GM23338 (cell line): Measurements from ENCODE around the gene CACNG7. TPM values are rescaled to one million over a fixed set of nuclear protein-coding genes. Genes with fewer than 3 reads are reported as not detected.

Experiments
- ATAC-seq: fragments of 200-7000 bp; cut with Tn5 transposase; 3 replicates; pipeline ENCODE4 v1.9.1; 2020
- DNase-seq: peaks from one replicate; pipeline ENCODE4 v3.0.0-alpha.2; 2015; ENCODE audit warnings: low spot score
- H2AFZ ChIP-seq: fragments of 200-600 bp; sonication (generic); 2 replicates; pipeline ENCODE4 v1.8.0; 2016; ENCODE audit warnings: antibody characterized with exemption, mild to moderate bottlenecking, moderate library complexity
- H3F3A ChIP-seq: fragments of 200-600 bp; sonication (generic); replicated peaks from 2 replicates; pipeline ENCODE4 v1.8.0; 2017; ENCODE audit warnings: antibody characterized with exemption, mixed run types, low read depth
- H3K27ac ChIP-seq: fragments of 200-600 bp; sonication (generic); 2 replicates; pipeline ENCODE4 v1.6.1; 2016; ENCODE audit warnings: low read depth
- H3K27me3 ChIP-seq: fragments of 200-600 bp; sonication (generic); 2 replicates; pipeline ENCODE4 v1.8.0; 2016; ENCODE audit warnings: mild to moderate bottlenecking, mixed run types, moderate library complexity; ENCODE audit not compliant: insufficient read depth
- H3K36me3 ChIP-seq: fragments of 200-600 bp; sonication (generic); 2 replicates; pipeline ENCODE4 v1.8.0; 2016; ENCODE audit warnings: mild to moderate bottlenecking; ENCODE audit not compliant: insufficient read depth
- H3K4me1 ChIP-seq: fragments of 200-600 bp; sonication (generic); 2 replicates; pipeline ENCODE4 v1.8.0; 2016; ENCODE audit warnings: mild to moderate bottlenecking, moderate library complexity; ENCODE audit not compliant: insufficient read depth
- H3K4me2 ChIP-seq: fragments of 200-600 bp; sonication (generic); 2 replicates; pipeline ENCODE4 v1.7.1; 2017; ENCODE audit warnings: mixed run types
- H3K4me3 ChIP-seq: fragments of 200-600 bp; sonication (generic); 2 replicates; pipeline ENCODE4 v1.6.1; 2016; ENCODE audit warnings: mixed run types
- H3K79me2 ChIP-seq: fragments of 200-600 bp; sonication (generic); replicated peaks from 2 replicates; pipeline ENCODE4 v1.8.0; 2017; ENCODE audit warnings: mild to moderate bottlenecking; ENCODE audit not compliant: insufficient read depth
- H3K9me2 ChIP-seq: fragments of 200-600 bp; sonication (generic); 2 replicates; pipeline ENCODE4 v1.8.0; 2017; ENCODE audit not compliant: insufficient read depth
- H4K20me1 ChIP-seq: fragments of 200-600 bp; sonication (generic); replicated peaks from 2 replicates; pipeline ENCODE4 v1.8.0; 2017; ENCODE audit warnings: mild to moderate bottlenecking; ENCODE audit not compliant: insufficient read depth
- H3K27ac Mint-ChIP-seq: 2 replicates; pipeline ENCODE4 v1.8.0; 2020; ENCODE audit warnings: inconsistent platforms, mild to moderate bottlenecking, moderate library complexity, mixed read lengths
- H3K27me3 Mint-ChIP-seq: 3 replicates; pipeline ENCODE4 v1.8.0; 2022; ENCODE audit warnings: low read depth, mild to moderate bottlenecking, moderate library complexity, mixed read lengths, inconsistent platforms; ENCODE audit not compliant: insufficient read depth, poor library complexity
- H3K36me3 Mint-ChIP-seq: 3 replicates; pipeline ENCODE4 v1.8.0; 2021; ENCODE audit warnings: low read depth, mild to moderate bottlenecking, inconsistent platforms, moderate library complexity, mixed read lengths
- H3K4me1 Mint-ChIP-seq: 3 replicates; pipeline ENCODE4 v1.8.0; 2020; ENCODE audit warnings: mild to moderate bottlenecking, inconsistent platforms, mixed read lengths
- H3K4me3 Mint-ChIP-seq: 3 replicates; pipeline ENCODE4 v1.8.0; 2021; ENCODE audit warnings: moderate library complexity, mild to moderate bottlenecking, inconsistent platforms, mixed read lengths
- H3K9me3 Mint-ChIP-seq: 3 replicates; pipeline ENCODE4 v1.8.0; 2020; ENCODE audit warnings: moderate library complexity, mild to moderate bottlenecking, inconsistent platforms, mixed read lengths
- CREB1 ChIP-seq: fragments of 250-450 bp; sonication (Bioruptor Pico); IDR thresholded peaks from 2 replicates; pipeline ENCODE4 v1.5.0; 2020; ENCODE audit warnings: low read depth, mild to moderate bottlenecking, moderate library complexity
- EZH2 ChIP-seq: fragments of 200-600 bp; sonication (generic); IDR thresholded peaks from one replicate; pipeline ENCODE4 v1.8.0; 2017; ENCODE audit warnings: antibody characterized with exemption, mild to moderate bottlenecking, low read depth; ENCODE audit not compliant: unreplicated experiment
- NANOG ChIP-seq: IDR thresholded peaks from 2 replicates; pipeline ENCODE4 v1.6.1; 2016; ENCODE audit warnings: antibody characterized with exemption, borderline replicate concordance
- STAT1 ChIP-seq: IDR thresholded peaks from one replicate; pipeline ENCODE4 v1.6.1; 2016; ENCODE audit warnings: antibody characterized with exemption; ENCODE audit not compliant: unreplicated experiment
- ZNF114 ChIP-seq: fragments of 250-450 bp; sonication (Bioruptor Pico); IDR thresholded peaks from 2 replicates; pipeline ENCODE4 v1.5.0; 2020; ENCODE audit warnings: mild to moderate bottlenecking, moderate library complexity
- polyA plus RNA-seq: library from polyadenylated mRNA; unstranded; fragments of >200 nt; fragmentation: Nextera tagmentation; extraction: Ambion mirVana; gene quantifications from 2 replicates; pipeline ENCODE4 v1.2.1, GENCODE V29; 2016
- total RNA-seq: library from RNA; depleted of rRNA; stranded (reverse); fragments of >200 nt; shearing (Covaris generic); gene quantifications from 2 replicates; pipeline ENCODE4 v1.2.3, GENCODE V29; 2014
- TF ChIP-seq, protein P1 (sequence below): IDR thresholded peaks from one replicate; pipeline ENCODE4 v1.6.1; 2018; ENCODE audit warnings: antibody characterized with exemption; ENCODE audit not compliant: unreplicated experiment
- TF ChIP-seq, protein P2 (sequence below): IDR thresholded peaks from 2 replicates; pipeline ENCODE4 v1.6.1; 2016; ENCODE audit warnings: antibody characterized with exemption
- TF ChIP-seq, protein P3 (sequence below), 2 experiments: fragments of 200-600 bp in 1 of 2; sonication (generic) in 1 of 2; conservative IDR thresholded peaks; 2 replicates each; pipeline versions ENCODE4 v1.5.1 to v1.6.1; 2016 to 2017; ENCODE audit warnings: antibody characterized with exemption in 2 of 2, low read depth in 2 of 2, mild to moderate bottlenecking in 2 of 2, moderate library complexity in 1 of 2
- TF ChIP-seq, protein P4 (sequence below): fragments of 250-450 bp; sonication (Bioruptor Pico); IDR thresholded peaks from 2 replicates; pipeline ENCODE4 v1.5.0; 2020; ENCODE audit warnings: mild to moderate bottlenecking, moderate library complexity

The CACNG7 gene
- total and polyA plus RNA-seq, 2 experiments from 2014 or later, result 9.8 to 15.6 TPM

DNA sequence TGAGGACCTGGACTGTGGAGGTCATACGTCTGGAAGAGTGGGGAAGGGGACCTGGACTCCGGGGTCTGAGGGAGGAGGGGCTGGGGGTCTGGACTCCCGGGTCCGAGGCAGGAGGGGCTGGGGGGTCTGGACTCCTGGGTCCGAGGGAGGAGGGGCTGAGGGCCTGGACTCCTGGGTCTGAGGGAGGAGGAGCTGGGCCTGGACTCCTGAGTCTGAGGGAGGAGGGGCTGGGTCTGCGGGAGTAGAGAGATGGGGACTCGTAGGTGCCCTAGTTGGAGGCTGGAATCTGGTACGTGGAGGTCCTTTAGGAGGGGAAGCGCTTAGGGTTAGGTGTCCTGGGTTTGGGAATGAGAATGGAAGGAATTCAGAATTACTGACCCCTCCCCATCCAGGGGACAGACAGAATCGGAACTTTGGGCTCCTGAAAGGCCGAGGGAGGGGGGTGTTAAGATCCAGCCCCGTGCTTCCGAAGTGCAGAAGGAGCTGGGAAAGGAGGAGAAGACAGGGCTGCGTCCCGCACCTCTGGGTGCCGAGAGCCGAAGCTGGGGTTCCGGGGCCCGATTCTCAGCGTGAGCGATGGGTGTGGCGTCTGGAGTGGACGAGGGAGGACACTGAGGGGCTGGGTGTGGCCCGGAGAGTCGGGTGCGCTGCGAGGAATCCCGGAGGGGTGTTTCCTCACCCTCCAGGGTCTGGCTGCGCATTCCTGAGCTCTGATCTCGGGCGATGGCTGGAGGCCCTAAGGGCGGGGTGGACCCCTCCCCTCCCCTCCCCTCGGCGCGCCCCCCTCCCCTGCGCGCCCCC is 40.8 kb upstream of the CACNG7 start:
- no peaks in the 10 kb centered on the region for H3K9me3 Mint-ChIP-seq
- ATAC-seq, result peak; percentile 7
- Histone ChIP-seq H3K9me2 (no peaks in the 10 kb centered on the region), H3K4me1 (peaks cover 27% of the 10 kb centered on the region), H3K27ac (peak overlapping the region; percentile 98), H3F3A (peaks cover 28% of the 10 kb centered on the region), H3K36me3 (peaks cover 10% of the 10 kb centered on the region; the same call in 1 of the 2 replicates), H3K4me2 (peak overlapping the region; percentile 100), H3K4me3 (peak overlapping the region; percentile 99), H4K20me1 (peaks cover 5% of the 10 kb centered on the region), H3K79me2 (peaks cover 28% of the 10 kb centered on the region), H3K27me3 (no peaks in the 10 kb centered on the region), H2AFZ (no peak overlapping the region)
- peak; percentile 75 for DNase-seq
- TF ChIP-seq NANOG, result no peak
- TF ChIP-seq, protein P1, sequence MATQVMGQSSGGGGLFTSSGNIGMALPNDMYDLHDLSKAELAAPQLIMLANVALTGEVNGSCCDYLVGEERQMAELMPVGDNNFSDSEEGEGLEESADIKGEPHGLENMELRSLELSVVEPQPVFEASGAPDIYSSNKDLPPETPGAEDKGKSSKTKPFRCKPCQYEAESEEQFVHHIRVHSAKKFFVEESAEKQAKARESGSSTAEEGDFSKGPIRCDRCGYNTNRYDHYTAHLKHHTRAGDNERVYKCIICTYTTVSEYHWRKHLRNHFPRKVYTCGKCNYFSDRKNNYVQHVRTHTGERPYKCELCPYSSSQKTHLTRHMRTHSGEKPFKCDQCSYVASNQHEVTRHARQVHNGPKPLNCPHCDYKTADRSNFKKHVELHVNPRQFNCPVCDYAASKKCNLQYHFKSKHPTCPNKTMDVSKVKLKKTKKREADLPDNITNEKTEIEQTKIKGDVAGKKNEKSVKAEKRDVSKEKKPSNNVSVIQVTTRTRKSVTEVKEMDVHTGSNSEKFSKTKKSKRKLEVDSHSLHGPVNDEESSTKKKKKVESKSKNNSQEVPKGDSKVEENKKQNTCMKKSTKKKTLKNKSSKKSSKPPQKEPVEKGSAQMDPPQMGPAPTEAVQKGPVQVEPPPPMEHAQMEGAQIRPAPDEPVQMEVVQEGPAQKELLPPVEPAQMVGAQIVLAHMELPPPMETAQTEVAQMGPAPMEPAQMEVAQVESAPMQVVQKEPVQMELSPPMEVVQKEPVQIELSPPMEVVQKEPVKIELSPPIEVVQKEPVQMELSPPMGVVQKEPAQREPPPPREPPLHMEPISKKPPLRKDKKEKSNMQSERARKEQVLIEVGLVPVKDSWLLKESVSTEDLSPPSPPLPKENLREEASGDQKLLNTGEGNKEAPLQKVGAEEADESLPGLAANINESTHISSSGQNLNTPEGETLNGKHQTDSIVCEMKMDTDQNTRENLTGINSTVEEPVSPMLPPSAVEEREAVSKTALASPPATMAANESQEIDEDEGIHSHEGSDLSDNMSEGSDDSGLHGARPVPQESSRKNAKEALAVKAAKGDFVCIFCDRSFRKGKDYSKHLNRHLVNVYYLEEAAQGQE, result no peak
- TF ChIP-seq, protein P2, sequence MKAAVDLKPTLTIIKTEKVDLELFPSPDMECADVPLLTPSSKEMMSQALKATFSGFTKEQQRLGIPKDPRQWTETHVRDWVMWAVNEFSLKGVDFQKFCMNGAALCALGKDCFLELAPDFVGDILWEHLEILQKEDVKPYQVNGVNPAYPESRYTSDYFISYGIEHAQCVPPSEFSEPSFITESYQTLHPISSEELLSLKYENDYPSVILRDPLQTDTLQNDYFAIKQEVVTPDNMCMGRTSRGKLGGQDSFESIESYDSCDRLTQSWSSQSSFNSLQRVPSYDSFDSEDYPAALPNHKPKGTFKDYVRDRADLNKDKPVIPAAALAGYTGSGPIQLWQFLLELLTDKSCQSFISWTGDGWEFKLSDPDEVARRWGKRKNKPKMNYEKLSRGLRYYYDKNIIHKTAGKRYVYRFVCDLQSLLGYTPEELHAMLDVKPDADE, result no peak
- TF ChIP-seq, protein P3, sequence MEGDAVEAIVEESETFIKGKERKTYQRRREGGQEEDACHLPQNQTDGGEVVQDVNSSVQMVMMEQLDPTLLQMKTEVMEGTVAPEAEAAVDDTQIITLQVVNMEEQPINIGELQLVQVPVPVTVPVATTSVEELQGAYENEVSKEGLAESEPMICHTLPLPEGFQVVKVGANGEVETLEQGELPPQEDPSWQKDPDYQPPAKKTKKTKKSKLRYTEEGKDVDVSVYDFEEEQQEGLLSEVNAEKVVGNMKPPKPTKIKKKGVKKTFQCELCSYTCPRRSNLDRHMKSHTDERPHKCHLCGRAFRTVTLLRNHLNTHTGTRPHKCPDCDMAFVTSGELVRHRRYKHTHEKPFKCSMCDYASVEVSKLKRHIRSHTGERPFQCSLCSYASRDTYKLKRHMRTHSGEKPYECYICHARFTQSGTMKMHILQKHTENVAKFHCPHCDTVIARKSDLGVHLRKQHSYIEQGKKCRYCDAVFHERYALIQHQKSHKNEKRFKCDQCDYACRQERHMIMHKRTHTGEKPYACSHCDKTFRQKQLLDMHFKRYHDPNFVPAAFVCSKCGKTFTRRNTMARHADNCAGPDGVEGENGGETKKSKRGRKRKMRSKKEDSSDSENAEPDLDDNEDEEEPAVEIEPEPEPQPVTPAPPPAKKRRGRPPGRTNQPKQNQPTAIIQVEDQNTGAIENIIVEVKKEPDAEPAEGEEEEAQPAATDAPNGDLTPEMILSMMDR (conservative IDR thresholded peaks at IDR 0.05; ENCODE audit: low read depth in 2 of 2), result no peak
- TF ChIP-seq ZNF114, result no peak
- TF ChIP-seq STAT1, result no peak
- TF ChIP-seq, protein P4, sequence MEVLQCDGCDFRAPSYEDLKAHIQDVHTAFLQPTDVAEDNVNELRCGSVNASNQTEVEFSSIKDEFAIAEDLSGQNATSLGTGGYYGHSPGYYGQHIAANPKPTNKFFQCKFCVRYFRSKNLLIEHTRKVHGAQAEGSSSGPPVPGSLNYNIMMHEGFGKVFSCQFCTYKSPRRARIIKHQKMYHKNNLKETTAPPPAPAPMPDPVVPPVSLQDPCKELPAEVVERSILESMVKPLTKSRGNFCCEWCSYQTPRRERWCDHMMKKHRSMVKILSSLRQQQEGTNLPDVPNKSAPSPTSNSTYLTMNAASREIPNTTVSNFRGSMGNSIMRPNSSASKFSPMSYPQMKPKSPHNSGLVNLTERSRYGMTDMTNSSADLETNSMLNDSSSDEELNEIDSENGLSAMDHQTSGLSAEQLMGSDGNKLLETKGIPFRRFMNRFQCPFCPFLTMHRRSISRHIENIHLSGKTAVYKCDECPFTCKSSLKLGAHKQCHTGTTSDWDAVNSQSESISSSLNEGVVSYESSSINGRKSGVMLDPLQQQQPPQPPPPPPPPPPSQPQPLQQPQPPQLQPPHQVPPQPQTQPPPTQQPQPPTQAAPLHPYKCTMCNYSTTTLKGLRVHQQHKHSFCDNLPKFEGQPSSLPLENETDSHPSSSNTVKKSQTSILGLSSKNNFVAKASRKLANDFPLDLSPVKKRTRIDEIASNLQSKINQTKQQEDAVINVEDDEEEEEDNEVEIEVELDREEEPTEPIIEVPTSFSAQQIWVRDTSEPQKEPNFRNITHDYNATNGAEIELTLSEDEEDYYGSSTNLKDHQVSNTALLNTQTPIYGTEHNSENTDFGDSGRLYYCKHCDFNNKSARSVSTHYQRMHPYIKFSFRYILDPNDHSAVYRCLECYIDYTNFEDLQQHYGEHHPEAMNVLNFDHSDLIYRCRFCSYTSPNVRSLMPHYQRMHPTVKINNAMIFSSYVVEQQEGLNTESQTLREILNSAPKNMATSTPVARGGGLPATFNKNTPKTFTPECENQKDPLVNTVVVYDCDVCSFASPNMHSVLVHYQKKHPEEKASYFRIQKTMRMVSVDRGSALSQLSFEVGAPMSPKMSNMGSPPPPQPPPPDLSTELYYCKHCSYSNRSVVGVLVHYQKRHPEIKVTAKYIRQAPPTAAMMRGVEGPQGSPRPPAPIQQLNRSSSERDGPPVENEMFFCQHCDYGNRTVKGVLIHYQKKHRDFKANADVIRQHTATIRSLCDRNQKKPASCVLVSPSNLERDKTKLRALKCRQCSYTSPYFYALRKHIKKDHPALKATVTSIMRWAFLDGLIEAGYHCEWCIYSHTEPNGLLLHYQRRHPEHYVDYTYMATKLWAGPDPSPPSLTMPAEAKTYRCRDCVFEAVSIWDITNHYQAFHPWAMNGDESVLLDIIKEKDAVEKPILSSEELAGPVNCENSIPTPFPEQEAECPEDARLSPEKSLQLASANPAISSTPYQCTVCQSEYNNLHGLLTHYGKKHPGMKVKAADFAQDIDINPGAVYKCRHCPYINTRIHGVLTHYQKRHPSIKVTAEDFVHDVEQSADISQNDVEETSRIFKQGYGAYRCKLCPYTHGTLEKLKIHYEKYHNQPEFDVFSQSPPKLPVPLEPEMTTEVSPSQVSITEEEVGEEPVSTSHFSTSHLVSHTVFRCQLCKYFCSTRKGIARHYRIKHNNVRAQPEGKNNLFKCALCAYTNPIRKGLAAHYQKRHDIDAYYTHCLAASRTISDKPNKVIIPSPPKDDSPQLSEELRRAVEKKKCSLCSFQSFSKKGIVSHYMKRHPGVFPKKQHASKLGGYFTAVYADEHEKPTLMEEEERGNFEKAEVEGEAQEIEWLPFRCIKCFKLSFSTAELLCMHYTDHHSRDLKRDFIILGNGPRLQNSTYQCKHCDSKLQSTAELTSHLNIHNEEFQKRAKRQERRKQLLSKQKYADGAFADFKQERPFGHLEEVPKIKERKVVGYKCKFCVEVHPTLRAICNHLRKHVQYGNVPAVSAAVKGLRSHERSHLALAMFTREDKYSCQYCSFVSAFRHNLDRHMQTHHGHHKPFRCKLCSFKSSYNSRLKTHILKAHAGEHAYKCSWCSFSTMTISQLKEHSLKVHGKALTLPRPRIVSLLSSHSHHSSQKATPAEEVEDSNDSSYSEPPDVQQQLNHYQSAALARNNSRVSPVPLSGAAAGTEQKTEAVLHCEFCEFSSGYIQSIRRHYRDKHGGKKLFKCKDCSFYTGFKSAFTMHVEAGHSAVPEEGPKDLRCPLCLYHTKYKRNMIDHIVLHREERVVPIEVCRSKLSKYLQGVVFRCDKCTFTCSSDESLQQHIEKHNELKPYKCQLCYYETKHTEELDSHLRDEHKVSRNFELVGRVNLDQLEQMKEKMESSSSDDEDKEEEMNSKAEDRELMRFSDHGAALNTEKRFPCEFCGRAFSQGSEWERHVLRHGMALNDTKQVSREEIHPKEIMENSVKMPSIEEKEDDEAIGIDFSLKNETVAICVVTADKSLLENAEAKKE (CRISPR knock-in tag), result no peak
- TF ChIP-seq EZH2, result no peak
- no peak for TF ChIP-seq CREB1 (CRISPR knock-in tag)
- H3K36me3 Mint-ChIP-seq, result peaks cover 13% of the 10 kb centered on the region
- H3K27ac Mint-ChIP-seq, result peak overlapping the region; percentile 78
- peaks cover 28% of the 10 kb centered on the region for H3K4me1 Mint-ChIP-seq
- H3K4me3 Mint-ChIP-seq, result peak overlapping the region; percentile 87
- peaks cover 41% of the 10 kb centered on the region for H3K27me3 Mint-ChIP-seq
